T-helper 2 cell treated with Interferon-gamma antibody and Interleukin-4, amounts not matched to agents 5 μg/mL and 100 μg/mL, for 36 hours (primary cell): ENCODE measurements around the gene PITPNM3.

Experiments used
- DNase-seq: peaks from one replicate; pipeline ENCODE4 v3.0.0; 2021; ENCODE audit warnings: low spot score
- H3K27ac Mint-ChIP-seq: one replicate; pipeline ENCODE4 v1.8.0; 2021; ENCODE audit warnings: mild to moderate bottlenecking, mixed read lengths
- H3K27me3 Mint-ChIP-seq: one replicate; pipeline ENCODE4 v1.8.0; 2021; ENCODE audit warnings: low read depth, mixed read lengths
- H3K36me3 Mint-ChIP-seq: one replicate; pipeline ENCODE4 v1.8.0; 2021; ENCODE audit warnings: low read depth, mixed read lengths
- H3K4me1 Mint-ChIP-seq: one replicate; pipeline ENCODE4 v1.8.0; 2021; ENCODE audit warnings: low read depth, mixed read lengths
- H3K4me3 Mint-ChIP-seq: one replicate; pipeline ENCODE4 v1.8.0; 2022; ENCODE audit warnings: mild to moderate bottlenecking, moderate library complexity, mixed read lengths
- H3K9me3 Mint-ChIP-seq: one replicate; pipeline ENCODE4 v1.8.0; 2021; ENCODE audit warnings: mixed read lengths

PITPNM3 gene

DNA sequence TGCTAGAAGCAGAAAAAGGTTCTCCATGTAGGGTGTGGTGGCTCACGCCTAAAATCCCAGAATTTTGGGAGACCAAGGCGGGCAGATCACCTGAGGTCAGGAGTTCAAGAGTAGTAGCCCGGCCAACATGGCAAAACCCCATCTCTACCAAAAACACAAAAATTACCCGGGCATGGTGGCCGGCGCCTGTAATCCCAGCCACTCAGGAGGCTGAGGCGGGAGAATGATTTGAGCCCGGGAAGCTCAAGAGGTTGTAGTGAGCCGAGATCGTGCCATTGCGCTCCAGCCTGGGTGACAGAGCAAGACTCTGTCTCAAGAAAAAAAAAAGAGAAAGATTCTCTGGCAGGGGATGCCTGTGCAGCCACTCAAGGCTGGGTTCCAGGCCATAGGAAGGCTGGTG lies 54.2 kb downstream of the PITPNM3 start:
- H3K27me3 Mint-ChIP-seq: no peaks in the 10 kb centered on the region
- H3K27ac Mint-ChIP-seq: no peak overlapping the region
- no peaks in the 10 kb centered on the region for H3K36me3 Mint-ChIP-seq
- DNase-seq: no peak
- H3K9me3 Mint-ChIP-seq: no peaks in the 10 kb centered on the region
- no peak overlapping the region for H3K4me3 Mint-ChIP-seq
- no peaks in the 10 kb centered on the region for H3K4me1 Mint-ChIP-seq

DNA sequence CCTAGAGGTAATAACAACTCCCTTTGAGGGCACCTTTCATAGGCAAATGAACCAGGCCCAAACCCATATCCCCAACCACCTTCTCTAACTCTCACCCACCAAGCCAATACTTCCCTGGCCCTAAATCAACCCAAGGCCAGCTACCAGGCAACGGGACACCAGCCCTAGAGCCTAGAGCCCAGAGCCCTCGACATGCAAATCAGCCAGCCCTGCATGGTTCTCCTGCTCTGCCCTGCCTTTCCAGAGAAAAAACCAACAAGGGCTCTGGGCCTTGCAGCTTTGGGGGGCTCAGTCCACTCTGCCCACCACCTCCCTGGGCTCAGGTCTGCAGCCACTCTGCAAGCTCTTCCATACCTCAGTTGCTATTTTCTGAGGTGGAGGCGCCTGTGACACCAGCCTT lies 55.0 kb downstream of the PITPNM3 start:
- H3K4me3 Mint-ChIP-seq: no peak overlapping the region
- no peak overlapping the region for H3K27ac Mint-ChIP-seq
- peaks cover 4% of the 10 kb centered on the region for H3K4me1 Mint-ChIP-seq
- H3K27me3 Mint-ChIP-seq: peaks cover 3% of the 10 kb centered on the region
- H3K36me3 Mint-ChIP-seq: no peaks in the 10 kb centered on the region
- H3K9me3 Mint-ChIP-seq: no peaks in the 10 kb centered on the region
- no peak for DNase-seq

DNA sequence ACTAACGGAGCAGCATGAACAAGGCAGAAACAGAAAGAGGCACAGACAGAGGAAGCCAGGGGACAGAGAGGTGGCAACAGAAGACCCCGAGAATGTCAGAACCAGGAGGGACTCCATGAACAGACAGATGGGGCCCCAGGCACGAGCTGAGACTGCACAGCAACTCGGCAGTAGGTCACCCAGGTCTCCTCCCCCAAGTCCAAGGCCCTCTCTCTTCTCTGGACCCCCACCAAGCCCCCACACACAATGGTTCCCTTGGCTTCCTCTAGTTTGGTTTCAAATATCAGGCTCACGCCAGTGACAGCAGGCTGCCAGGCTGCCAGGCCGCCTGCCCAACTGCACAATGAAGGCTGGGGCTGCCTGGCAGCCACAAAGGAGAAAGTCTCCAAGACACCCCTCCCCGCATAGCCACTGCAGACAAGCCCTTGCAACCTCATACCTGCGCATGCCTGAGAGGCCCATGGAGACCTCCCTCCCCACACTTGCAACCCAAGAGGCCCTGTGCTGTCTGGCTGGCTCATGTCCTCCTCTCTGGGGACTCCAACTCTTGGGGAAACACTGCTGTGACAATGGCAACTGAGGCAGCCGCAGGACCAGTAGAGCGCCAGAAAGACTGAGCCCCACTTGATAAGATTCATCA lies 57.3 kb downstream of the PITPNM3 start:
- H3K27me3 Mint-ChIP-seq: peaks cover 8% of the 10 kb centered on the region
- H3K27ac Mint-ChIP-seq: no peak overlapping the region
- H3K4me3 Mint-ChIP-seq: no peak overlapping the region

DNA sequence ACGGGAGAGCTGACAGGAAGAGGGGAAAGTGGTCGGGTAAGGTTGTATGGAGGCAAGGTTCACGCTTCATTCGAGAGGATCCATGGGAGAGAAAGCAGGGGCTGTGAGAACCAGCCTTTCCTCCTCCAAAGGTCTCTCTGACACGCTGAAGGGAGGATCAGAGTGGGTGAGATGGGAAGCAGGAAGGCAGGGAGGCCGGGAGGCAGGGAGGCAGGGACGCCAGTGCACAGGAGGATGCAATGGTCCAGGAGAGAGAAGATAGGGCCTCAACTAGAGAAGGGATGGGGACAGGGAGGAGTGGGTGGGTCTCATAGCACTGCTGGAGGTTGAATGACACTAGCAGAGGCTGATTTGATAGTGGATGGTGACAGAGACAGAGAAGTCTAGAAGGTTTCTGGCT lies 58.0 kb downstream of the PITPNM3 start:
- Mint-ChIP-seq H3K4me1 (peaks cover 8% of the 10 kb centered on the region), H3K27me3 (peaks cover 8% of the 10 kb centered on the region), H3K36me3 (no peaks in the 10 kb centered on the region), H3K27ac (no peak overlapping the region), H3K4me3 (no peak overlapping the region), H3K9me3 (no peaks in the 10 kb centered on the region)
- no peak for DNase-seq

More for the DNA sequence above, 57.3 kb downstream of the PITPNM3 start:
- Mint-ChIP-seq H3K4me1 (peaks cover 8% of the 10 kb centered on the region), H3K36me3 (no peaks in the 10 kb centered on the region), H3K9me3 (no peaks in the 10 kb centered on the region)
- no peak for DNase-seq

DNA sequence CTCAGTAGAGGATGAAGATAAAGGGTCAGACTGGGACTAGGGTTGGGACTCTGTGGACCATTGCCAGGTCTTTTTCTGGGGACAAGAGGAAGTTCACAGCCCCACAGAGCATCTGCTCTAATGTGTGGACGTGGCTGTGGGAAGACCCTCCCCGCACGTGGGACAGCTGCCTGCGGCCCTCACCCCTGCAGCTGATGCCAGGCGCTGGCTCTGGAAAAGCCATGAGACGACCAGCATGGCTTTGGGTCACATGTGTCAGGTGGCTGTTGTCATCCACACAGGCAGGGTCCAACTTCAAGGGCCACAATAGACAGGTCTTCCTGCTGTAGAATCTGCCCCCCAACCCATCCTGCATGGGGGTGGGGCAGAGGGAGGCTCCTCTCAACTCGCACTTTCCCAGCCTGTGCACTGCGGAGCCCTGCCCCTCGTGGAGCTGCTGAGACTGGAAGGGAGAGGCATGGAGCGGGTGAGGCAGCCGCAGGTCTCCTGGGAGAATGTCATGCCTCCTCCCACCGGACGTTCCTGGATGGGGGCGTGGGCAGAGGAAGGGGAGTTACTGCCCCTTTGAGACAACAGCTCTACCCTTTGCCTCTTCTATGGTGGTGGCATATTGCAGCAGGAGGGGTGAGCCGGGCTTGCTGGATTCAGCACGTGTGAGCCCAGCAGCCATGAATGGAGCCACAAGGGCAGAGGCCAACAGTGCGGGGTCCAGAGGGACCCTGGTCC lies 58.7 kb downstream of the PITPNM3 start:
- peaks cover 8% of the 10 kb centered on the region for H3K27me3 Mint-ChIP-seq
- no peaks in the 10 kb centered on the region for H3K36me3 Mint-ChIP-seq
- H3K9me3 Mint-ChIP-seq: no peaks in the 10 kb centered on the region
- DNase-seq: no peak
- H3K4me3 Mint-ChIP-seq: no peak overlapping the region
- H3K4me1 Mint-ChIP-seq: peaks cover 8% of the 10 kb centered on the region
- no peak overlapping the region for H3K27ac Mint-ChIP-seq

DNA sequence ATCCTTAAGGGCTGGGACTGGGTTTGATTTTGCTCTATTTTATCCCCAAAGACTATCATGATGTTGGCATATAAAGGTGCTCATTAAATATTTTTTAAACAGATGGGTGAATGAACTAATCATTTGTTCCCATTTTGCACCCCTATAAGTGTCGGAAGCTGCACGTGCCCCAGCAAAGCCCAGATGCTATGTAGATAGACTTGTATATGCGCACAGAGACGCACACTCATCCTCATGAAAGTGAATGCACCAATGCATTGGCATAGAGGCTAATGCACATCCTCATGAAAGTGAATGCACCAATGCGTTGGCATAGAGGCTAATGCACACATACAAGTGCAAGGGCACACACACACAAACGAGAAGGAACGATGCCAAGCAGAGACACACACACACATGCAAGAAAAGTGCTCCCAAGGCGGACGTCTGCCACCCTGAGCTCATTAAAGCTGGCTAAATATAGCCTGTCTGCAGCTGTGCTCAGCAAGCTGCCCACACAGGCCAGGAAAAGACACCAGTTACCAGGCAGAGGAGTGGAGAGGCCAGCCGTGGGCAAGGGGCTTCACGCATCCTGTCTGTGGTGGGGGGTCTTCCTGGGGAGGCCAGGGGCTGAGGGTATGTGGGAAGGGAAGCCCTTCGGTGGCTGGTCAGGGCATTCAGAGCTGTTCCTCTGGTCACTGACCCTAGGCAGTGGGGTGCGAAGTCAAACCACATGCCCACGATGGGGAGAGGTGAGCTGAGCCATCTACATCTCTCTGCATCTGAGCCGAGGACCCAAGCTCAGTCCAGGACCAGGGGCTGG lies 59.5 kb downstream of the PITPNM3 start:
- Mint-ChIP-seq H3K27me3 (peaks cover 8% of the 10 kb centered on the region), H3K4me1 (peaks cover 8% of the 10 kb centered on the region), H3K36me3 (no peaks in the 10 kb centered on the region), H3K27ac (no peak overlapping the region), H3K9me3 (no peaks in the 10 kb centered on the region), H3K4me3 (no peak overlapping the region)
- DNase-seq: no peak

DNA sequence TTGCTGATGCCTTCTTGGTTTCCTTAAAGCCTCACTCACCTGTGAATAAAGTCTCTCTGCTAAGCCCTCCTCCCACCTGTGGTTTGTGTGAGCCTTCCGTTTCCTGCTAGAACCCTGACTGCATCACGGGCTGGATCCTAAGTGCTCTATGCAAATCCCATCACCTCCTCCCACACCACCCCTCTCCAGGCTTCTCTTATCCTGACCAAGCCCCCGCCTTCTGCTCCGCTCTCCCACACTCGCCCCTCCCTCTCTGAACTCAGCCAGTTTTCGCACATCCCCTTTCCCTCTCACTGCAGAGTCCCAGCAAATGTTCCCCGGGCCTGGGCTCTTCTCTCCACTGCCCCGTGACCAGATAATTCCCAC lies 60.3 kb downstream of the PITPNM3 start:
- no peak overlapping the region for H3K27ac Mint-ChIP-seq
- peaks cover 8% of the 10 kb centered on the region for H3K27me3 Mint-ChIP-seq
- H3K4me3 Mint-ChIP-seq: no peak overlapping the region
- H3K36me3 Mint-ChIP-seq: no peaks in the 10 kb centered on the region
- peaks cover 8% of the 10 kb centered on the region for H3K4me1 Mint-ChIP-seq
- H3K9me3 Mint-ChIP-seq: no peaks in the 10 kb centered on the region
- DNase-seq: no peak

DNA sequence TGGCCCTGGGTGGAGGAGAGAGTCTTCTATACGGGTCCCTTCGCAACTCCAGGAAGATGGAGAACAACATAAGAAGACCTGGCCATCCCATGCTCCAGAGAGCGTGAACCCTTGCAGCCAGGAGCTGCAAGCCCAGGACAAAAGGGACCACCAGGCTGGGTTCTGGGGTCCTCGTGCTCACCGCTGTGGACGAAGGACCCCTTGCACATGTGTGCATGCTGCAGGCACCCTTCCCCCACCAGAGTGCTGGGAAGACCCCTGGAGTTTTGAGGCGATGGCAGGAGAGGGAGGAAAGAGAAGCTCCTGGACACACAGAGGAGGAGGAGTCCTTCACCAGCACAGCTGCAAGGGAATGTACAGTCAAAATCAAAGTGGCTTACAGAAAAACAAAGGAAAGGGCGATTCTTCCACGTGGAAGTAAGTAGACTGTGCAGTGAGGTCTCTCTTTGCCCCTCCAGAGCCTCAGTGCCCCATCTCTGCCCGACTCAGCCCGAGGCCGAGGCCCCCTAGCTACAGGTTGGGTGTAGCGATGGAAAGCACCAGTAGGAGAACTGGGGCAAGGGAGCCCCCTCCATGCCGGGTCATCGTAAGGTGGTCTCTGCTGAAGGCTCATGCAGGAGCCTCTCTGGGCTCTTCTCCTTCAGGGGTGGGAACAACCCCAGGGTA lies 60.8 kb downstream of the PITPNM3 start:
- Mint-ChIP-seq H3K27ac (no peak overlapping the region), H3K4me1 (peaks cover 8% of the 10 kb centered on the region), H3K36me3 (no peaks in the 10 kb centered on the region), H3K4me3 (no peak overlapping the region), H3K27me3 (peaks cover 8% of the 10 kb centered on the region), H3K9me3 (no peaks in the 10 kb centered on the region)
- DNase-seq: no peak

DNA sequence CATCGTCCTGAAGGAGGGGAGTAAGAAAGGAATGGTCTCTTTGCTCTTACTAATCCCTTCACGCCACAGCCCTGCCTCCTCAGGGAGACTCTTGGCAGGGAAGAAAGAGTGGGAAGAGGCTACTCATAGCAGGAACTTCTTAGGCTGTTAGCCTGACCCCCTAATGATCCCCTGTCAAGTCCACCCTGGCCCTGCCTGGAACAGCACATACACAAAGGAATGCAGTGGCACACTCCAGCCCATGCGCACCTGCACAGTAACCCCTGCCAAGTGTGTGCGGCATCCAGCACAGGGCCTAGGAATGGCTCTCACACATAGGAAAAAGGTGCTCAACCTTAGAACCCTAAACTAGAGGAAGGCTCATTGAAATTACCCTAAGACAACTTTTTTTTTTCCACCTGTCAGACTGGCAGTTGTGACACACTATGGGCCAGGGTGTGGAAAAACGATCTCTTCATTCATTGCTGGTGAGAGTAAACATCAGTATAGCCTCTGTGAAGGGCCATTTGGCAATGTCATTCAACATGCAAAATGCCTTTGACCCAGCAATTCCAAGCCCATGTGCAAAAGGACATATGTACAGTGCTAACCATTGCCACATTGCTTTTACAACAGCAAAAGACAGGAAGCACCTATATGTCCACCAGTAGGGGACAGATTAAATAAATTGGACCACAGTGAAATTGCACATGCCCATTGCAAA lies 62.0 kb downstream of the PITPNM3 start:
- Mint-ChIP-seq H3K36me3 (no peaks in the 10 kb centered on the region), H3K4me3 (no peak overlapping the region), H3K4me1 (peaks cover 8% of the 10 kb centered on the region), H3K9me3 (no peaks in the 10 kb centered on the region), H3K27me3 (peaks cover 8% of the 10 kb centered on the region), H3K27ac (no peak overlapping the region)
- no peak for DNase-seq

DNA sequence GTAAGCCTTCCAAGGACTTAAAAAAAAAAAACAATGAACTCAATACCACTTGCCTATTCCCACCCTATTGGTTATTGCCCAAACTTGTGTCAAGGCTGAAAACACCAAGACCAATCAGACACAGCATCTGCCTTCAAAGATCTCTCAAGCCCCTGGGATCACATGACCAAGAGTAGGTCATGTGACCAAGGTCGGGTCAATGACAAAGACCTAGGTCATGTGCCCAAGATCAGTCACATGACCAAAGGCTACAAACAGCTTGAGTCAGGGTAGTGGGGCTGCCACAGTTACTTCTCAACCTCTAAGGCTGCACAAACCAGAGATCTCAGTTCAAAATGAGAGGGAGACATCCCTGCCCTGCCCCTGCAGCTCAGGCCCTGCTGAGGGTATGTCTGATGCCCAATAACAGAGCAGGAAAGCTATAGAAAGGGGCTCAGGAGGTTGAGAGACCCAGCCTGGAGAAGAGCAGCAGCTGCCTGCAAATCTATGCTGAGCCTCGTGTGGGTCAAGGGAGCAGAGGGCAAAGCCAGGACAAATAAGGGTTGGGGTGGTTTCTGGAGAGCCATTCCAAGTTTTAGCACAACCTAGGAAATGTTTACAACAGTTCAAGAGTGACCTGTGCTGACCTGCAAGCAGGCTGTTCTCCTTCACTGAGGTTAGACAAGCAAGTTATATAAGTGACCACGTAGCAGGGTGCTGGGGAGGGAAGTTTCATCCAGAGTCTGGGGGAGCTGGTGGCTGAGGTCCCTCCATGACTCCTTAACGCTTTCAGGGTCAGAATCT lies 63.3 kb downstream of the PITPNM3 start:
- Mint-ChIP-seq H3K4me1 (peaks cover 8% of the 10 kb centered on the region), H3K36me3 (no peaks in the 10 kb centered on the region), H3K27me3 (peaks cover 8% of the 10 kb centered on the region), H3K9me3 (no peaks in the 10 kb centered on the region), H3K4me3 (no peak overlapping the region), H3K27ac (no peak overlapping the region)
- DNase-seq: no peak

DNA sequence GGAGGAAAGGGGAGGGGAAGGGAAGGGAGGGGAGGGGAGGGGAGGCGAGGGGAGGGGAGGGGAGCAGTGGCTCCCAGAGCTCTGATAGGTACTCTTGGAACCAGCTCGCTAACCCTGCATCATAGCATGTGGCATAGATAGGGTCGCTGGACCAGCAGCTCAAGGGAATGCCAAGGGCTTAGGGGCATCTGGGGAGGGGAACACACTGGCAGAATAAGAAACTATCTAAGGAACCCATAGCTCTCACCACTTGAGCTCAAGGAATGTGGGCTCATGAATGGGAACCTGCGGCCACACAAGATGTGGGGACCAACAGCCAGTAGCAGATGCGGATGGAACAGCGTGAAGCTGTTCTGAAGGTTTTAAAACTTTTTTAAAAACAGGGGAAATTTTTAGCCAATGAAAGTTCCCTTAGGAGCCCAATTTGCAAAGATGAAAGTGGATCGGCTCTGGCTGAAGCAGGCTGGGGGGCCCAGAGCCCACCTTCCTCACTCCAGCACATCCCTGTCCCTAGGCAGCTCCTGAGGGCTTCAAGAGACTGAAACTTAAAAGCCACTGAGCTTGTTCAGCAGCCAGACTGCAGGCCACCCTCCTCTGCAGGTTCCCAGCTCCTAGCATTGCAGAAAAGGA lies 65.2 kb downstream of the PITPNM3 start:
- Mint-ChIP-seq H3K9me3 (no peaks in the 10 kb centered on the region), H3K27ac (no peak overlapping the region), H3K36me3 (no peaks in the 10 kb centered on the region), H3K4me3 (no peak overlapping the region), H3K27me3 (peaks cover 4% of the 10 kb centered on the region), H3K4me1 (peaks cover 3% of the 10 kb centered on the region)
- DNase-seq: no peak

DNA sequence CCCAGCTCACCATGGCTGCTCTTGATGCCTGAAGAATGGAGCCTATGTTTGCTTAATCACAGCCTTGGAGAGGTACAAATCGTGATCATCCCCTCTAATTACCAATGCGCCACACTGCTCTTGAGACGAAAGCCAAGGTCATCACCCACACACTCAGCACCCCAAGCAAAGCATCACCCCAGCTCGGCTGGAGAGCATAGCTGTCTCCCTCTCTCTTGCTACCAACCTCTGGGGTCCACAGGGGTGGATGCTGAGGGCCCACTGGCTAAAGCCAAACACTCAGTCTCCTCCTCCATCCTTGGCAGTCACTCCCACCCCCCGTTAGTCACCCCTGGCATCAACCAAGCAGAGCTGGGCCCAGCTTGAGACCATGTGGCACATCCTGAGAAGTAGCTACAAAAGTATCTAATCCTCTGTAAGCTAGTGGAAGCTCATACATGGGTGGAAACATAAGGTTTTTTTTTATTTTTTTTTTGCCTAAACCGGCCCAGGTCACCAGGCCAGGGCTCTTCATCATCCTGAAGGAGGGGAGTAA lies 67.3 kb downstream of the PITPNM3 start:
- no peak for DNase-seq
- Mint-ChIP-seq H3K27ac (no peak overlapping the region), H3K4me3 (no peak overlapping the region), H3K9me3 (no peaks in the 10 kb centered on the region), H3K4me1 (no peaks in the 10 kb centered on the region), H3K27me3 (no peaks in the 10 kb centered on the region), H3K36me3 (no peaks in the 10 kb centered on the region)
